COLO668 (cell line): ENCODE results near the gene LTB4R2.
A peak's percentile ranks its signal among the peaks of the same experiment; 100 is the strongest.

Source experiments
- DNase-seq: peaks from one replicate; lab custom pipeline; 2025; ENCODE audit not compliant: unreplicated experiment; lab: John Stamatoyannopoulos, UW

LTB4R2 gene

DNA sequence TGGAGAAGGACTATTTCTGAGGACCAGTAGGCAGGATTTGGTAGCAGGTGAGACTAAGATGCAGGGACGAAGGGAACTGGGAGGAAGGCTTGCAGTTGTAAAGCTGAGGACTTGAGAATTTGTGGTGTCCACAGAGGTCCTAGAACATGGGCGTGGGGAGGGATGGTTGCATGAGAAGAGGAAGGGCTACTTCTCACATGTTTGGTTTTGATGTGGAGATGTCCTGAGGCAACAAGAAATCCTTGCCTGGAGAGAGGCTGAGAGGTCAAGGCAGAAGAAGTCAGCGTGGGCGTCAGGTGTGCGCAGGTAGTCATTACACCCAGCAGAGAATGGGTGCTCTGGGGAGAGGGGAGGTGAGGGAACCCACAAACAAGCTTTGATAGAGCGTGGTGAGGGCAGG is 32.9 kb upstream of the LTB4R2 start:
- DNase-seq = no peak

- no peak for DNase-seq
Observed at GRCh38 chr14:24277606-24278321, 32.2 kb upstream of the LTB4R2 start.

DNA sequence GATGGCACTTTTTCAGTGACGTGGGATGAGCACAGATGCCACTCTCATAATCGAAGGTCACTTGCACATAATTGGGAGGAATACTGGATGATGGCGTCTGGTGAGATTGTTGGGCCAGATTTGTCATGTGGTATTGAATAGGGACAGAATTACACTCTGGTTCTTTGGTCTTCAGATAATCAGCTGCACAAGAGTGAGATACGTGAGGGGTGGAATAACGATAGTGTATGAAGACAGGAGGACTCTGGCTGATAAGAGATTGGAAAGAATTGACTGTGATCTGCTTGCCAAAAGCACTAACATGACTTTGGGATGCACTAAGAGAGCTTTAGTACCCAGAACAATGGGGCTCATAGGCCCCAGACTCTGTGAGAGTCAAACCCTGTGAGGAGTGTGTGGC is 31.5 kb upstream of the LTB4R2 start:
- no peak for DNase-seq

DNA sequence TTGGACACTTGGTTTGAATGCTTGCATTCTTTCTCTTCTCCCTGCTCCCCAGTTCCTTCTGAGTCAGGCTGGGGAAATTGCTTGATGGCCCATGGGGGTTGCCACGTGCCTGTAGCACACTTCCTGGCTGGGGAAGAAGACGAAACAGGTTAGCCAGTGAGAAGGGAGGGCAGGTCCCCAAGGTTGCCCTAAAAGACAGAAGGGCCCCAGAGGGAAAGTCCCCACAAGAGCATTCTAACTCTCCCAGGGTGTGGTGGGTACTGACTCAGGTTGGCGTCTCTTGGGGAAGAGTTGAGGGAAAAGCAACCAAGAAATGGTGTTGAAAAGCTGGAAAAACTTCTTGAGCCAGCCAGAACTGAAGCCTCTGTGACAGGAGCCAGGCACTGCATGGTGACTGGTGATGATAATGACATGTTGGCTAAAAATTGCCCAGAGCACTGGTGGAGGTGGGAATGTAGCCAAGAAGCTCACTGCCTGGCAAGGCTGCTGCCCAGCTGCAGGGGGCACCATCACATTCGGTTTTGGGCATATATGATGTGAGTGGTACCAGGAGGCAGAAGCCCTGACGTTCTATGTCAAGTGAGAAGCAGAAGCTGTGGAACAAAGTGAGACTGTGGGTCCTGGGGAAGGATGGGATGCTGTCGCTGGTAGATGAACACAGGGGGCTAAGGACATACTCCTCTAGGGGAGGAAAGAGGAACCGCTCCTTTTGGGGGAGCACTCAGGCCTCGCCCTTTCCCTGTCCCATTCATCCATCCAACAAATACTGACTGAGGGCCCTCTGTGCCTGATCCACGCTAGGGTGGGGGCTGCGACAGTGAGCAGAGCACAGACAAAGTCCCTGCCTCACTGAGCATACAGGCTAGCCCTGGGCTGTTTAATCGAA is 30.4 kb upstream of the LTB4R2 start:
- DNase-seq = no peak

- DNase-seq = no peak
Observed at GRCh38 chr14:24280797-24281460, 29.0 kb upstream of the LTB4R2 start.

- no peak for DNase-seq
Observed at GRCh38 chr14:24281636-24282035, 28.3 kb upstream of the LTB4R2 start.

DNA sequence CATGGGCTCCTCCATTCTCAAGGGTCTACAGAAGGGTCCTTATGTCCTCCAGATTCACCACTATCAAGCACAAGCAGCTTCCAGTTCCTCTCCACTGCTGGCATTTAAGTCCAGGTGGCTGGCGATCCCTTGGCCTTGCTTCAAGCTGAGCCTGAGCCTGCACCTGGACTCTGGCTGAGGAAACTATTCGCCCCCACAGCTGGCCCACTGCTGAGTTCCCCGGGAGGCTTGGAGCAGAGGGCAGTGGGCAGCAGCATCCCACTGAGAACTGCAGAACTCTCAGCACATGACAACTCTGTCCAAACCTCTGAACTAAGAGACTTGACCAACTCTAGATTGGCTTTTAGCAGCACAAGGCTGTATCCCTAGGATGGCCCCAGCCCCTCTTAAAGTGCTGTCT is 27.2 kb upstream of the LTB4R2 start:
- DNase-seq = no peak

DNA sequence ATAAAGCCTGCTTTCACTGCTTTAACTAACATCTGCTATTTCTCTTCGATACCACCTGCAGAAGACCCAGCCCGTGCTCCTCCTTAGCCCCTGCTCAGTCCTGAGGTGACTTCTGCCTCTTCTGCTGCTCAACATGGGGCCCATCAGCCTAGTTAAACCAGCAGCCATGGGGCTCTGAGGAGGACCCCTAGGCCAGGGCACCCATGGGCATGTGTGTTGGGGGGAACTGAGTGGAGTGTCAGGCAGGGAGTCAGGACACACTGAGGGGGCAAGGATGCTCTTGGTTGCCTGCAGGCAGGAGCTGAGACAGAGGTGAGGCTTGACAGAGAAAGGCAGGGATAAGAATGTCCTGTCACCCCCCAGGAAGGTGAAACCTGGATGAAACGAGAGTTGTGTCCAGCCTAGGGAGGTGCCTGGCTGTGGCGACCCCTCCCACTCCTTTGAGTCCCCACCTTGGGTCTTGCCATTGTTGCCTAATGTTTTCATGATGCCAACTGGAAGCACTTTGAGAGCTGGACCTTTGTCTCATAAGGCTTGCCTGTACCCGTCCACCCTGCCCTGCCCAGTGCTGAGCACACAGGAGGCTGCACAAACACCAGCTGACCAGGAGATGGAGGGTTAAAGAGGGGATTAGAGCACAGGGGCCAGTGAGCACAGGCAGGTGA is 26.0 kb upstream of the LTB4R2 start:
- DNase-seq = no peak

DNA sequence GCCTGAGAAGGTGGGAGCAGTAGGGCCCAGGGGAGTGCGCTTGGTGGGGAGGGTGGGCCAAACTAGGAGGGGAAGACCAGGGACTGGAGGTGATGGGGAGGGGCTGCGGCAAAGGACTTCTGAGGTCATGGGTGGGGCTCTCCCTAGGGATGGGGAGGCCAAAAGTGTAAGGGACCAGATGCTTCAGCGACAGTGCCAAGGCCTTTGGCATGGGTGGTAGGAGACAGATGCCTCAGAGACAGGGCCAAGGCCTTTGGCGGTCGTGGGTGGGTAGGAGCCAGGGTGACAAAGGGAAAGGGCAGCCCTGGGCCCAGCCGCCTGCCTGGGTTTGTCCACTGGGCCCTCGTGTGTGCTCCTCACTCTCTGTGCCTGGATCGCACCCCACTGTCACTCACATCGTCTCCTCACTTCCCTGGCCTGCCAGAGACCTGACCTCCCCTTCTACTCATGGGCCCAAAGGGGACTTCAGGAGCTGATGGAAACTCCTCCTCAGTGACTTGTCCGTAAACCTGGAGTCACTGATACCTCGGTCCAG is 25.4 kb upstream of the LTB4R2 start:
- DNase-seq = no peak

DNA sequence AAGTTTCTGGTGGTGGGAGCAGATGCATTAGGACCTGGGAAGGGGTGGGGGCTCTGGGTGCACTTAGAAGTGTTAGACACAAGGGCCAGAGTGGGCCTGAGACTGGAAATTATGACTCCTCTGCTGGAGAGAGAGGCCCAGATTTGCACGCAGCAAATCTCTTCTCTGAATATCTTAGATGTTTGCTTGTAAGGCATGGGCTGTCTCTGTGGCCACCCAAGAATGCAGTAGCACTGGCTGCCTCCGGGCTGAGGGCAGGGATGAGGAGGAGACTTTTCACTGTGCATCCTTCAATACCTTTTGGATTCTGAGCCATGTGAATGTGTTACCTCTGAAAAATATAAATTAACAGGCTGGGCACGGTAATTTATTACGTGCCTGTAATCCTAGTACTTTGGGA is 24.6 kb upstream of the LTB4R2 start:
- DNase-seq = no peak

DNA sequence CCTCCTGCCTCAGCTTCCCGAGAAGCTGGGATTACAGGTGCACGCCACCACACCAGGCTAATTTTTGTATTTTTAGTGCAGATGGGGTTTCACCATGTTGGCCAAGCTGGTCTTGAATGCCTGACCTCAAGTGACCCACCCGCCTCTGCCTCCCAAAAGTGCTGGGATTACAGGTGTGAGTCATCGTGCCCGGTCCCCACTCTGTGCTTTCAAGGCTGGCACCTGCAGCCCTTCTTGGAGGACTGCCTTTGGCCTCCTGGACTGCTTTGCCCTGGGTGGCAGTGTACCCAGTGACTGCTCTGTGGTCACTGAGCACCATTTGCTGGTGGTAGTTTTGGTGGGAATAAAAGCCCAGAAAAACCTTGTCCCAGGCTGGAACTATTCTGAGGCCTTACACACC is 22.9 kb upstream of the LTB4R2 start:
- no peak for DNase-seq

GRCh38 chr14:24289649-24290280 is 20.2 kb upstream of the LTB4R2 start:
- DNase-seq = no peak

GRCh38 chr14:24290746-24291145 is 19.2 kb upstream of the LTB4R2 start:
- no peak for DNase-seq

DNA sequence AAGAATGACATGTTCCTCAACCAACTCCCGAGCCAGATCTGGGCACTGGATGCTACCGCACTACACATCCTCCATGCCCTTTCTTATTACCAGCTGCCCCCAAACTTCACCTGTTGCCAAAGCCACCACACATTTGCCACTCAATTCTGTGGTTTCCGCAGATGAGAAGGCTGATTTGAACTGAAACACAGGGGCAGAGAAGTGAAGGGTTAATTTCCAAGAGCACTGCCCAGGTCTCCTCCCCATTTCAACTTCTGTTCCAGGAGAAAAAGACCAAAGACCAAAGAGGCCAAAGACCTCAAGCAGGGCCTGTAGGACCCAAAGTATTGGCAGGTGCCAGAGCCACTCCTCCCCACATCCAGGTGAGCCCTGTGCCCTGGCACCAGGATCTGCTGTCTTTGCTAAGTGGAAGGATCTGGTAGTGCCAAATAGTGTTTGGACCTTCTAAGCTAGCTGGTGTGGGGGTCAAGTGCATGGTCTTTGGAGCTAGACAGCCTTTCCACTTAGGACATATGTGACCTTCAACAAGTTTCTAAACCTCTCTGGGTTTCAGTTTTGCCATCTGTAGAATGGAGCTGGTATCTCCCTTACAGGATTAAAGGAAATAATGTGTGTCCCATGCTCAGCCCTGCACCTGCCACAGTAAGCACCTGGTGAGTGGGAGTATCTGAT is 18.4 kb upstream of the LTB4R2 start:
- no peak for DNase-seq

DNA sequence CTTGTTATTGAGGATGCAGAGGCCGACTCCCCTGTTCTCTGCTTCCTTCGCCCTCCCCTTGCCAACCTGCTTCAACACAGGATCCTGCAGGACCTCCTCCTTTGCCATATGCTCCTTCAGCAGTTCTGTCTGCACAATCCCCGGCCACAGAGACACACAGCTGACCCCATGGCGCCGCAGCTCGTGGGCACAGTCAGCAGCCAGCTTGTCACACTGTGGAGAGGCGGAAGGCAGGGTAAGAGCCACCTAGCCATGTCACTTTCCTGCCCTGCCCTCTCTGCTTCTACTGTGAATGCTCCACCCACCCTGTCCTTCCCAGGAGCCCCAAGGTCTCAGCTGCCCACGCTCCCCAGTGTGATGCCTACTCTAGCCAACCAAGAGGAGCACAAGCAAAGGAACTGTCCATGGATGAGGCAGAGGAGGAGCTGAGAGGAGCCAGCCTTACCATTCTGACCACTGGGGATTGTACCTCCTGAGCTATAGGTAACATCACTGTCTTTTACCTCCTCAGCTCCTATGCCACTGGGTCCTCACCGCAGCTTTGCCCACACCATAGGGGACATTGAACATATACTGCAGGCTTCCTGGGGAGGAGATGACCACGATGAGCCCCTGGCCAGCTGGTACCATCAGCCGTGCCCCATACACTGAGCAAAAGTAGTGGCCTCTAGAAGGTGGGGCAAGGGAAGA is 17.7 kb upstream of the LTB4R2 start:
- no peak for DNase-seq

DNA sequence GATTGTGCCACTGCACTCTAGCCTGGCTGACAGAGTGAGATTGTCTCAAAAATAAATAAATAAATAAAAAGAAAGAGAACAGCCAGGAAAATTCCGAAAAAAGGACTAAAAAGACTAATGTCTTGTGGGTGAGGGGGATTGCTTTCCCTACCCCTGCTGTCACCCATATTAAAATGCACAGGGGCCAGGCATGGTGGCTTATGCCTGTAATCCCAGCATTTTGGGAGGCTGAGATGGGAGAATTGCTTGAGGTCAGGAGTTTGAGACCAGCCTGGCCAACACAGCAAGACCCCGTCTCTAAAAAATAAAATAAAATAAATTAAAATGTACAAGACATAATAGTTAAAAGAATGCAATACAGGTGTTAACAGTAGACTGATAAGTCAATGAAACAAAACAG is 16.4 kb upstream of the LTB4R2 start:
- DNase-seq = no peak

DNA sequence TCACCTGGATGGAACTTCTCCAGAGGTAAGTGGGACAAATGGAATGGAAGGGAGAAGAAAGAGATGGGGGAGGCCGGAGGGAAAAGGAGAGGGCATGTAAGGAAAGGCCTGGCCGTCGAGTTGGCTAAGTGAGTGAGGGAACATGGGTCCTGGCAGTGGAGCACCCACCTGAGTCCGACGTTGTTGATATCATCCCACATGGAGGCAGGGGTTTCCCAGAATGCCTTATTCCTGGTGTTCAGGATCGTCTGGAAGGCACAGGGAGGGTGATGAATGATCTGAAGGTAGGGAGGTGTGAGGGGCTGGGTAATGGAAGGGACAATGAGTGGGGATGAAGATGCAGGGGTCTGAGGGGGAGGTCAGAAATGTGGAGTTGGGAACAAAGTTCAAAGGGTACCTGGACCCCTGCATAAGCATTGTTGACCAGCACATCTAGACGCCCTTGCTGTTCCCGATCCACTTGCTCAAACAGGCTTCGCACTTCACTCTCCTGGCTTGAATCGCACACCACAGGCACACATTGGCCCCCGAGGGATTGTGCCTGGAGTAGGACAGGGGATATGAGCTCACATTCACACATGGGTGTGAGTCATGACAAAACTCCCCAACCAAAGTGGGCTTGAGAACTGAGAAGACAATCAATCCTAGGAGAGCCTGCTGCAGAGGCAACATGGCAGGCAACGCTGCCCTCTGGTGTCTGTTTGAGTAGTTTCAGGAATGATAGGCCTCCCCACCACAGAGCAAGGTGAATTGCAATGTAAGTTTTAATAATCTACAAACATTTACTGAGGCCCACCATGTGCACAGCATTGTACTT is 13.4 kb upstream of the LTB4R2 start:
- DNase-seq = peak; percentile 63

- peak; percentile 22 for DNase-seq
Observed at GRCh38 chr14:24297190-24297964, 12.6 kb upstream of the LTB4R2 start.
